Coronary artery (tissue), 2 donors: Measurements from ENCODE around the gene KIAA1671.
A peak's percentile ranks its signal among the peaks of the same experiment; 100 is the strongest.

Experiments
- DNase-seq: peaks from one replicate; pipeline ENCODE4 v3.0.0-alpha.2; 2017; ENCODE audit warnings: low spot score
- H3K27ac ChIP-seq, 2 donors: fragments of 200-600 bp; sonication (generic); one replicate each; pipeline ENCODE4 v1.5.1; 2016 to 2019
- H3K4me3 ChIP-seq: fragments of 200-600 bp; sonication (generic); 2 replicates; pipeline ENCODE4 v1.5.1; 2016; ENCODE audit warnings: mild to moderate bottlenecking, moderate library complexity
- CTCF ChIP-seq: fragments of 200-600 bp; sonication (generic); IDR thresholded peaks from one replicate; pipeline ENCODE4 v1.5.1; 2019; ENCODE audit warnings: antibody characterized with exemption

Gene KIAA1671

GRCh38 chr22:25062386-25063085, 110.0 kb downstream of the KIAA1671 start:
- no peak for DNase-seq
- TF ChIP-seq CTCF = no peak
- H3K4me3 ChIP-seq = no peak overlapping the region
- H3K27ac ChIP-seq = peak overlapping the region in 1 of 2 donors; percentile 22

- no peak for DNase-seq
- Histone ChIP-seq H3K4me3 (no peak overlapping the region), H3K27ac (peak overlapping the region in 1 of 2 donors; percentile 35)
- no peak for TF ChIP-seq CTCF
Measured at GRCh38 chr22:25064894-25065560, 112.5 kb downstream of the KIAA1671 start.

- Histone ChIP-seq H3K4me3 (no peak overlapping the region), H3K27ac (peak overlapping the region; percentile 89 to 94)
- TF ChIP-seq CTCF = no peak
- no peak for DNase-seq
Measured at GRCh38 chr22:25066861-25067435, 114.4 kb downstream of the KIAA1671 start.

- no peak for TF ChIP-seq CTCF
- Histone ChIP-seq H3K4me3 (no peak overlapping the region), H3K27ac (peak overlapping the region; percentile 89 to 94)
- peak; percentile 92 for DNase-seq
Measured at GRCh38 chr22:25067851-25068421, 115.4 kb downstream of the KIAA1671 start.

- Histone ChIP-seq H3K4me3 (no peak overlapping the region), H3K27ac (peak overlapping the region; percentile 89 to 94)
- no peak for TF ChIP-seq CTCF
- DNase-seq = no peak
Measured at GRCh38 chr22:25068707-25069106, 116.2 kb downstream of the KIAA1671 start.

- no peak for TF ChIP-seq CTCF
- Histone ChIP-seq H3K4me3 (peak overlapping the region; percentile 70), H3K27ac (peak overlapping the region; percentile 89 to 94)
- no peak for DNase-seq
Measured at GRCh38 chr22:25069426-25069757, 116.9 kb downstream of the KIAA1671 start.
